T-helper 22 cell (primary cell): ENCODE results near the gene PLEKHA6.

Experiments
- DNase-seq: peaks from one replicate; pipeline ENCODE4 v3.0.0-alpha.2; 2020; ENCODE audit warnings: low read depth

Gene PLEKHA6

DNA sequence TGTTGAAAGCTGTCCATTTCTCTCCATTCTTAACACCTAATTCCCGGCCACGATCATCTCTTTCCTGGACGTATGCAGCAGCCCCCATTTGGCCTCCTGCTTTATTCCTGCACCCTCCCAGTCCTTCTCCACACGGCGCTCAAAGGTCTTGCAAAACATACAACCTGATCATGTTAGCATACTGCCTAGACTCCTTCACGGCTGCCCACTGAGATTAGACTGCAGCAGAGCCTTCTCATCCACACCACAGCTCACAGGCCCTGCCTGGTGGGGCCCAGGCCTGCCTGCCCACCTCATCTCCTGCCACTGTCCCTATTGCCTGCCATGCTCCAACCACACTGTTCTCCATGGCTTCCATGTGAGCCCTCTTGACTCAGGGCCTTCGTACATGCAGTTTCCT is 148.7 kb downstream of the PLEKHA6 start:
- no peak for DNase-seq

DNA sequence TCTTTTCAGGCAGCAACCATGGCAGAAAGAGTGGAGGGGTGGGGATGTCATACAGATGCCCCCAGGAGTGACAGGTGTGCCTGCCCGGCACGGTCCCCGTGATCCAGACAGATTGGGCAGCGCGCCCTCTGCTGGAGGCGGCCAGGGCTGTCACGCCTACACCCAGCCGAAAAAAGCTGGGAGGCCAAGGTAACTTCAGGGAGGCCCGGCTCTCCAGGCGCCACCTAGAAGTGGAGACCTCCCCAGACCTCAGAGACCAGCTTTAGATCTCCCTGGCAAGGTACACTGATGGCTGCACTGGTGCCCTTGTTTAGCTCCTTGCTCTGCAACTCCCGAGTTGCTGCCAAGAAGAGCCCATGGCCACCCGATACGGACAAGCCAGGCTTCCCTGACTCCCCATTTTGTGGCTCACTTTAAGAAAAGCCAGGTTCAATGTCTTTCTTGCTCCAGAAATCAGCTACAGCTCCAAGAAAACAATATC is 152.6 kb downstream of the PLEKHA6 start:
- DNase-seq: peak; percentile 26

DNA sequence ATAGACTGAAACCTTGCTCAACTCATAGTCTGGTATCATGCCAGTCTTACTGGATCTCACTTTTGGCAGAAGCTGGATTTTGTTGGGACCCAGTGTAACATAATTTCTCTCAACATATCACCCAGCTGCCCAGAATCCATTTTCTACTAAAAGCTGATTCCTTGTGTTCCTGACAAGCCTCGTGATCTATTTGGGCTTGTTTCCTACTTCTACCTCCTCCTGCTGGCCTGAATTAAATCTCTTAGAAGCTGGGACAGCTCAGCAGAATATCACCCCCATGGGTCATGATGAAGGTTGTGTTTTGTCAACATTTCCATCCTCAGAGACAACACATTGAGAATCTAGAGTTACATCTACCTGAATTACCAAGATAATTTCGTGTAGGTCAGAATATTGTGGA is 153.6 kb downstream of the PLEKHA6 start:
- DNase-seq: no peak

DNA sequence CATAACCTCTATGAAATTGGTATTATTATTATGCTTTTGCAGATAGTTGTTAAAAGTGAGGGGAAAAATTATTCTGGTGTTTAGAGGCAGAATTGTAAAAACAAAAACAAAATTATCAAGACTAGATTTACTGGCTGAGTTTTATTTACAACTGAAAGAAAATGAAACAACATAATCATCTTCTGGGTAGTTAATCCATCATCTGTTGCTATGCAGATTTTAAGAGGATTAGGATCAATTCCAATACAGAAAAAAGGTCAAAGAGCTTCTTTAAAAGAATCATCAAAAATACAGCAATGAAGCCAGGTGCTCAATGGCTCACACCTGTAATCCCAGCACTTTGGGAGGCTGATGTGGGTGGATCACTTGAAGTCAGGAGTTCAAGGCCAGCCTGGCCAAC is 154.2 kb downstream of the PLEKHA6 start:
- no peak for DNase-seq

DNA sequence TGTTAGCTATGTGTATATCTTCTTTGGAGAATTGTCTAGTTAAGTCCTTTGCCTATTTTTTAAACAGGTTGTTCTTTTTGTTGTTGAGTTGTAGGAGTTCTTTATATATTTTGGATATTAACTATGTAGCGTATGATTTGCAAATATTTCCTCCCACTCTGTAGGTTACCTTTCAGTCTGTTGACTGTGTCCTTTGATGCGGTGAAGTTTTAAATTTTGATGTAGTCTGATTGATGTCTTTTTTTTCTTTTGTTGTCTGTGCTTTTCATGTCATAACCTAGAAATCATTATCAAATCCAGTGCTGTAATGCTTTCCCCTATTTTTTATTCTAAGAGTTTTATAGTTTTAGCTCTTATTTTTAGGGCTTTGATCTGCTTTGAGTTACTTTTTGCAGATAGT is 154.8 kb downstream of the PLEKHA6 start:
- DNase-seq: no peak

DNA sequence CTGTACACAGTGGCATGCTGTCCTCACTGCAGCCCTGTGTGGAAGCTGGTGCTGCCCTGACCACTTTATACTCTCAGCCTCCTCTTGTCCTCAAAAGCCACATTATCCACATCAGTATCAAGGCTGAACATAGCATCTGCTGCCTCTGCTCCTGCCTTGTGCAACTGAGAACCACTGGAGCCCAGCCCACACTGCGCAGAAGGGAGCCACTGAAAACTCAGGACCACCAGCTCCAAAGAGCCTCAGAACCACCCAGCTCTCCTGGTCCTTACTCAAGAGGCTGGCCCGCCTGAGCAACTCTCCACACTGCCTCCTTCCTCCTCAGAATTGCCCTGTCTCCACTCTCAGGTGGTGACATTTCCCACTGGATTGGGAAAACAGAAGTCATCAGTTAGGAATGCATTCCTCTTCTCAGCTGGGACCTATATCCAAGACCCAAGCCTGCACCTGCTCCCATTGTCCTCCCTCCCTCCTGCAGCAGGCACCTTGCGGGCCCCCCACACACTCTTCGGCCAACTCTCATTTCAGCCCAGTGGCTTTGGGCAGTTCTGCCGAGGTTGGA is 156.4 kb downstream of the PLEKHA6 start:
- no peak for DNase-seq

DNA sequence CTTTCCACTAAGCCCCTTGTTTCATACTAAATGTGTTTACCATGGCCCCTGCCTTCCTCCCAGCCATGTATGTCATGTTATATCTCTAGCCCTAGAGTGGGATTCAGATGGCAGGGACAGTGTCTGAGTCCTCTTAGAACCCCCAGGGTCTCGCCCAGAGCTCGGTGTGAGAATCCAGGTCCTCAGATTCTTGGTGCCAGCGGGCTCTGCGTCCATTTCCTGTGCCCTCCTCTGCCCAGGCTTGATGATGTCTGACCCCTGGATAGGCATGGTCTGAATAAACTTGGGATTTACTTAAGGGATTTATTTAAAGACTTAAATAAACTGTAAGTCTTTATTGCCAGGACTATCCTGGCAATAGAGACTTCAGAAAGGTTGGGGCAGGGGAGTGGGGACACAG is 157.2 kb downstream of the PLEKHA6 start:
- no peak for DNase-seq

DNA sequence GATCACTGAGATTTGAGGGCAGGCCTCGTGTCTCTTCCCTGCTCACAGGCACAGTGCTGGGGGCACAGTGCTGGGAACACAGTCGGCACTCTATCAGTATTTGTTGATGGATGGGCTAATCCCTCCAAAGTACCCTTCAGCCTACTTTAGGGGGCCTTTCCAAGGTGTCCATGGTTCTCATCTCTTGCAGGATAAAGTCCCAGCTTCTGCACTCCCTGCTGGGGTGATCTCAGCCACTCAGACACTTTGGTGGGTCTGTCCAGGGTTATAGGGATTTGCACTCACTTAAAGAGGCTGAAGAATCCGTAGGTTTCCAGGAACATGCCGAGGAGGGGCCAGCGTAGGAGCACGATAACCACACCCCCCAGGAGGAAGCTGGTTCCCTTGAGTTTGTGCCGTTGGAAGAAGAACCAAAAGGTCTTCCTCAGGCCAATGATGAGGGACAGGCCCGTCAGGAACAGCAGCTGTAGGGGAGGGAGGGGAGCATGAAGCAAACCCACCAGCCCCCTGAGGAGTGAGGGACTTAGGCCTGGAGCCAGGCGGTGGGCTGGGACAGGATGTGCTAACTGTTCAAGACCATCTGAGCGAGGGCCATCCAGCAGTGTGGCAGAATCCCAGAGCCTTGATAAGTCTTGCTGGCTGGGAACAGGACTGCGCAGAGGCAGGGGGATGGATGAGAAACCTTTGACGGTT is 158.2 kb downstream of the PLEKHA6 start:
- no peak for DNase-seq

DNA sequence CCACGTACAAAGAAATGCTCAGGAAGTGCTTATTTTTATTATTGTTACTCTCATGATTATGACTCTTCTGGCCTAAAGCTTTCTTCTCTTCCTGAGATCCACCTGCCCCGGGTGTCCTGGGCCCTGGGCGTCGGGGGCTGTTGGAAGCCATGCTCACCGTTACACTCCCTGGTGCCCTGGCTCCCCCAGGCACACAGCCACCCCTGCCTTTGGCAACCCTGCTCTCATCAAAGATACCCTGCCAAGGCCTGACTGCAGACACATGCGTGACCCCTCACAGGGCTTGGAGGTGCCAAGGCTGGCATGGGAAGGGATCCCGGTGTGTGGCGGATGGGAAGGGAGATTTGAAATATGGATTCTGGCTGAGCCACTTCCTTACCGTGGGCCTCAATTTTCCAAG is 160.2 kb downstream of the PLEKHA6 start:
- no peak for DNase-seq

DNA sequence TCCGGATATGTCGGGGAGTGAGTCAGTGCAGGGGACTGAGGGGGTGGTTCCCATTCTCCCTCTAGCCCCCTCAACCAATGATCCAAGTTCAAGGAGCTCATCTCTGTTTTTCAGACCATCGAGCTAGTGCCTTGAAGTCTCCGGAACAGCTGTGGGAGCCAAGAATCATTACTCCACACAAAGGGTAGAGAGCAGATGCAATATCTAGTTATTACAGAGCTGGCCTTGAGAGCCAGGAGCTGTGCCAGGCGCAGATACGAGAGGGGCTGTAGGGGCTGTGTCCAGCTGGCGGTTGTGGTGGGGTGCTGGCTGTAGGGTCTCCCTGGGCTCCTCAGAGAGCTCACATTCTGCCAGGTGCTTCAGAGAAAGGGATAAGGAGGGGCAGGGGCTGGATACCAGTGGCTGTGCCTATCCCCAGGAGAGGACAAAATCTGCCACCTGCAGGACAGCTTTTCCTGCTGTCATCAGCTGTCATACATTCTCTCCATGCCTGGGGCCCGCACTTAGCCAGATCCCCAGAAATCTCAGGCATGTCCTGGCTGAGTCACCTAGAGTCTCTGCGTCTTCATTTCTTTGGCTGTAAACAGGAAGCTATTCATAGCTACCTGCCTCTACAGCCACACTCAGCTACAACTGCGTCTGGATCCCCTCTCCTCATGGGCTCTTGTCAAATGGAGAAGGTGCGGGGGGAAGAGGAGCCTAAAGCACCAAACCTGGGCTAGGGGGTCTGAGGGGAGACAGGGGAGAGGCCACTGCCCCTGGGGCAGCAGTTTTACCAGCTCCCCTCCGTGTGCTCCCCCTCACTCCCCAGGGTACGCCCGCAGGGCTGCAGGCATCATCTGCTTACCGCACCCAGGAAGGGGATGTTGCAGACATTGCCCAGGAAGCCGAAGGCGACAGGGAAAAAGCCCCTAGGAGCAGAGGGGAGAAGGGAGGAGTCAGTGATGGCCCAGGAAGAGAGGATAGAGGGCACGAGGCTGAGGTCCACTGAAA is 161.1 kb downstream of the PLEKHA6 start:
- no peak for DNase-seq

DNA sequence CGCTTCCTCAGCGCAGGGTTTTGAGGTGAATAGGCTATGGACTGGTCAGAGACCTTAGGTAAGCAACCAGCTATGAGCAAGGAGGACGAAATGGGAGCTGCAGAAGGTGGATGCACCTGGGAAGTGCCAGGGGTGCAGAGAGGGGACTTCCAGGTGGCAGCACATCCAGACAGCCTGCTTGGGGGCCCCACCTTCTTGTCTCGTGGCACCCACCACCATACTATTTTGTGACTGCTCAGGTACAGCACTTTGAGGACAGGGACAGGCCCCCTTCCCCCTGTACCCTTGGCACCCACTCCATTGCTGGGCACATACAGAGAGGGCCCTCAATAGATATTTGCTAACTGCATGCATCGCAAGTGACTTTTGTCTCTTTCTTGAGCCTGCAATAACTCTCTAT is 162.7 kb downstream of the PLEKHA6 start:
- DNase-seq: no peak

DNA sequence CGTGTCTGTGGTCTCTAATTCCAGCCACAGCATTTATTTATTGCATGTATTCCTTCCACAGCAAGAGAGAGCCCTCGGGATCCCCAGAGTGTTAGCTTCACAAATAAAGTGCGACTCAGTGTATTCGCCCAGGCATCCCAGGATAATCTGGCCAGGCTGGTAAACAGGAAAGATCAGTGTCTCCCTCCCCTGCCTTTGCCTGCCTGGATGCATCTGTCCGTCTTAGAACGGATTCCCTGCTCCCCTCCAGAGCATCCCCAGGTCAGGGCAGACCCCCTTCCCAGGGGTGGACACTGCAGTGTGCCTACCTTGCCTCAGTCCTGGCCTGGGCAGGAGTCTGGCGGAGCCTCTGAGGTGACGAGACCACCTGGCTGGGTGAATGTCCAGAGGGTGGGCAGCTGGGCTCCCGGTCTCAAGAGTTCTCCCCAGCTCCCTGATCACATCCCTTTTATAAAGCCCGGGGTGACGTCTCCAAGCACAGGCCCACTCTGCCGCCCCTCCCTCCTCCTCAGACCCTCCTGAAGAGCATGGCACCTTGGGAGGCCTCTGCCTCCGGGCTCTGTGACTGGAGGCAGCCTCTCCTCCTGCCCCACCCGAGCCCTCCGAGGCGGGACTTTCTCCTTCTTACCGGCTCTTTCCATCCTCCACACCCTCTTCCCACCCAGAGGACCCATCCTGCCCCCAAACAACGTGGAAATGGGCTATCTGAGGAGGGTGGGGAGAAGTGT is 163.5 kb downstream of the PLEKHA6 start, which contains the start of gene KISS1:
KISS1 (minus strand) TSS at position 424 of the 728 bp plus-strand sequence. CDS start 3,615 bp downstream, outside the sequence.
- no peak for DNase-seq

DNA sequence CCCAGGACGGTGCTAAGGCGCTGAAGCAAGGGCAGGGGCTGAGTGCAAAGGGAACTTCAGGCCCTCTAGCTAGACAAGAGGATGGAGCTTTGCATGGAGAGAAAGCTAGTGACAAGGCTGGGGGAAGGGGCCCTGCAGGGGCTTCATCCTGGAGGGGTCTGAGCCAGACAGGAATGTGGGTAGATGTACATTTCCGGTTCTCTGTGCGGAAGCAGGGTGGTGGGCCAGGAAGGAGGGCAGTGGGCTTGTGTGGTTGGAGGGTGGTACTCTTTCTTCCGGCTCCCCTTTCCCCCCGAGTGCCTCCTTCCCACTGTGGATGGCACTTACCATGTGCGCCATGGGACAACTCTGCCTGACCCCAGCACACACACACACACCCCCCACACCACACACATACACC is 165.0 kb downstream of the PLEKHA6 start:
- DNase-seq: no peak

DNA sequence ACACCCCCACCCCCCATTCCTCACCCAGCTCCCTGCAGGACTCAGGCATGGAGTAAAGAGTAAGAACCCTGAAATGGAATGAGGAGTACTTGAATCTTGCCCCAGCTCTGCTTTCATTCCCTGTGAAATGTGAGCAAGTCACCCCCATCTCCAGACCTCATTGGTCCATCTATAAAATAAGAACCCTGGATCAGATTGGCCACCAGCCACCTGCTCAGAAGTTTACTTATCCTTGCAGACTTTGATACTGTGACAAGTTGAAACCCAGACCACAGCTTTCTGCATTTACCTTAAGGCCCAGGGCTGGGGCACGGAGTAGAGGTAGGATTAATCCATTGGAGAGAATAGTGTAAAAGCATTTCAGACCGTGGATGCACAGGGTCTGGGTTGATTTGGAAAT is 165.6 kb downstream of the PLEKHA6 start:
- no peak for DNase-seq

DNA sequence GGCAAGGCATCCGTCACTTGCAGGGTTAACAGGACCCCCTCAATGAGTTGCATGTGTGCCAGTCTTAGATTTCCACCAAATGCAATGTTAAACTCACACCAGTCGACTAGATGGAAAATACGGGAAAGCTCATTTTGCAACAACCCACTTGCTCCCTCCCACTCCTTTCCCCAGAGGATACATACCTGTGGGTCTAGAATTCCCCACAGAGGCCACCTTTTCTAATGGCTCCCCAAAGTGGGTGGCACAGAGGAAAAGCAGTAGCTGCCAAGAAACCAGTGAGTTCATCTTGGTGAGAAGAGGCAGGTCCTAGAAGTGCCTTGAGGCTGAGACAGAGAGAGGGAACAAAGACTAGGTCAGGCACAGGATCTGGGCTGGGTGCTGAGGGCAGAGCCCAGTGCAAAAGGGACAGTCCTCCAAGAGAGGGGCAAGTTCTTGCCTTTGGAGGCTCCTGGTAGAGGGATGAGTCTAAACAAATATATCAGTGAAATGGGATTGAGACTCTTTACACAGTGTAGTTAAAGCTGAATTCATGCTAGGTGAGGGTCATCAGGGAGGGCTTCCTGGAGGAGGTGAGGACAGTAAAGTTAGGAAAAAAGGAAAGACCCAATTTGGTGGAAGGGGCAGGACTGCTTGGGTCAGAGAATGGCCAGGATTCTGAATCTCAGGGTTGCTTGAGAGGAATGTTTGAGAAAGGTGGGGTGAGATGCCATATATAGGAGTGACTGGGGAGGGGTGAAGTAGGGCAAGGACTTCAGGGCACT is 167.0 kb downstream of the PLEKHA6 start:
- no peak for DNase-seq

DNA sequence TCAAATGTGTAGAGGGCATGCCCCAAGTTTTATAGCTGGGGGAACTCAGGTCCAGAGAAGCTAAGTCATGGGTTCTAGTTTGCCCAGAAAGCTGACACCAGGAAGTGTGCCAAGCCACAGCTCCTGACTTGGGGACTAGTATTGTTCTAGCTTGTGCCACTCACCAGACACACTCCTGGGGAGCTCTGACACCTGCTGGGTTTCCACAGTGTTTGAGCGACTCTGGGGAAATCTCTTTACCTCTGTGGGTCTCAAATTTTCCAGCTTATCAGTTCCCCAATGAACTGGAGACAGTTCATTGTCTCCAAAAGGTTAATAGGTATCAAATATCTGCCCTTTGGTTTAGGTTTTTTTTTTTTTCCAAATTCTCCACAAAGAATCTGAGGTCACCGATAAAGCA is 167.7 kb downstream of the PLEKHA6 start:
- no peak for DNase-seq

DNA sequence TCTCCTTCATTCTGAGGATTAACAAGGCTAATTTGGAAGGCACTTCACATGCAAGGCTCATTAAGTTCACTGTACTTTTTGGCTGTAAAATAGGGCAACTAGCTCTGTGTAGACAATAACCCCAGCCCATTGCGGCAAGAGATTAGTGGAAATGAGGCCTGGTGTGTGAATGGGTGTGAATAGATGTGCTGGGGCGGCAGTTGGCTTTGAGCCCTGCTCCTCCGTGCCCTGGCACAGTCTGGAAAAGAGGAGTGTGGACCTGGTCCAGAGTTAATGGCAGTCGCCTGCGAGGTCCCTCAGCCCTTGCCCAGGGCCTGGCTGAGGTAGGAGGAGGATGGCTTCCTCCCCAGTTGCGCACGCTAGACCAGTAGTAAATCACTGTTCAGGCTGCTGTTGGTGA is 168.3 kb downstream of the PLEKHA6 start:
- DNase-seq: no peak

DNA sequence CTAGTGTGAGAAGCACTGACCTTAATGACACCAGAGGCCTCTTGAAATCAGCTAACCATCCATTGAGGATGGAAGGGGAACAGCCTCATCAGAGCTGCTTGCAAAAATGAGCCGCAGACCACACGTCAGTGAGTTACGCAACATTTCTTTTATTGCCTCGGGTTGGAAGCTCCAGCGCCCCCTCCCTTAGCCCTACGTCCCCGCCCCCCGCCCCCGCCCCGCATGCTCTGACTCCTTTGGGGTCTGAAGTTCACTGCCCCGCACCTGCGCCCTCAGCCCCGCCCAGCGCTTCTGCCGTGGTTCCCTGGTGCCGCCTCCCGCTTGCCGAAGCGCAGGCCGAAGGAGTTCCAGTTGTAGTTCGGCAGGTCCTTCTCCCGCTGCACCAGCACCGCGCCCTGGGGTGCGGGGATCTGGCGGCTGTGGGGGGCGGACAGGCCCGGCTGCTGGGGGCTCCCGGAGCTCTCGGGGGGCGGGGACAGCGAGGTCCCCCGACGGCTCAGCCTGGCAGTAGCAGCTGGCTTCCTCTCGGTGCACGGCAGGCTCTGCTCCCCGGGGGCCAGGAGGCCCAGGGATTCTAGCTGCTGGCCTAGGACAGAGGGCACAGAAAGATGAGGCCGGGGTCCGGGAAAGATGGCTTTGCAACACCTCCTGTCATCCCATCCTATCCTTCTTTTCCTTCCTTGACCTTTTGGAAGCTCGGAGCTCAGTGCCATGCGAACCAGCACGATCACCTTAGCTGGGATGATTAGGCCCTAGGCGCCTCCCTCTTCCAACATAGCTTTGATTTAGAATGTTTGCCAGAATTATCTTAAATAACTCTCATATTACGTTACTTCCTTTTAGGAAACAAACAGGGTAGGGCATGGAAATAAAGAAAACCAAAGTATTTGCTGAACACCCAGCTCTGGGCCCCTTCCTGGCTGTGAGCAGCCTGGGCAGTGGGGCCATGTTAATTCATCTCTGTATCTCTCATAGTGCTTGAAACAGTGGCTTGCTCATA is 169.2 kb downstream of the PLEKHA6 start:
- no peak for DNase-seq

DNA sequence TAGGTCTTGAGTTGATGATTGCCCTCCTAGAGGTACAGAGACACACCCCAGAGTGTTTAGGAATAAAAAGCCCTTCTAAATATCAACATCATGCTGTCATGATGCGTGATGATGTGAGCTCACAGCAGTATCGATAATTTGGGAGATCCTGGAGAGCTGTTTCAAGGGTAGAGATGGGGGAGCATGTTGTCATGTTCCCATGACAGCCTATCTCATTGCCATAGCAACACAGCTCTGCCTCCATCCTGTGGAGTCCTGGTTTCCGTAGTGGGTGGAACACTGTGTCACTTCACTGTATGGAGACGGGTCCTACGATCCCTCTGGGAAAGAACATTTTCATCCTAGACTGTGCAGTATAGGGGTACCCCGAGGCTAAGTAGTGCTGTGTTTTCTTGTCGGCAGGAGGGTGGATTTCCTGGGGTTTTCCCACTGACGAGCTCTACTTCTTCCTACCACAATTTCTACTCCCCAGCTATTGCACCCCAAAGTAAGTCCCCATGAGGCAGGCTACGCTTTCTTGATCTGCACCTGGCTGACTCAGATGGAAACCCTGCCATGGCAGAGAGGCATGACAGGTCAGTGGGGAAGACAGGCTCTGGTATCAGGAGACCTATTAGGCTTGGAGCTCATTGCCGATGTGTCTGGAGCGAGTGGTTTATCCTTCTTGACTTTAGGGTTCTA is 170.6 kb downstream of the PLEKHA6 start:
- no peak for DNase-seq
